ENCODE results near the gene TELO2.

- no peak for TF ChIP-seq EZH2 (IDR thresholded peaks at IDR 0.05; ENCODE audit: borderline replicate concordance, low read depth, low read length, severe bottlenecking)
- no peak for TF ChIP-seq POLR2AphosphoS5 (IDR thresholded peaks at IDR 0.05; ENCODE audit: insufficient read depth, low read depth, low read length)
- TF ChIP-seq, protein P1, sequence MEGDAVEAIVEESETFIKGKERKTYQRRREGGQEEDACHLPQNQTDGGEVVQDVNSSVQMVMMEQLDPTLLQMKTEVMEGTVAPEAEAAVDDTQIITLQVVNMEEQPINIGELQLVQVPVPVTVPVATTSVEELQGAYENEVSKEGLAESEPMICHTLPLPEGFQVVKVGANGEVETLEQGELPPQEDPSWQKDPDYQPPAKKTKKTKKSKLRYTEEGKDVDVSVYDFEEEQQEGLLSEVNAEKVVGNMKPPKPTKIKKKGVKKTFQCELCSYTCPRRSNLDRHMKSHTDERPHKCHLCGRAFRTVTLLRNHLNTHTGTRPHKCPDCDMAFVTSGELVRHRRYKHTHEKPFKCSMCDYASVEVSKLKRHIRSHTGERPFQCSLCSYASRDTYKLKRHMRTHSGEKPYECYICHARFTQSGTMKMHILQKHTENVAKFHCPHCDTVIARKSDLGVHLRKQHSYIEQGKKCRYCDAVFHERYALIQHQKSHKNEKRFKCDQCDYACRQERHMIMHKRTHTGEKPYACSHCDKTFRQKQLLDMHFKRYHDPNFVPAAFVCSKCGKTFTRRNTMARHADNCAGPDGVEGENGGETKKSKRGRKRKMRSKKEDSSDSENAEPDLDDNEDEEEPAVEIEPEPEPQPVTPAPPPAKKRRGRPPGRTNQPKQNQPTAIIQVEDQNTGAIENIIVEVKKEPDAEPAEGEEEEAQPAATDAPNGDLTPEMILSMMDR (IDR thresholded peaks at IDR 0.05; ENCODE audit: extremely low read depth in 1 of 2, insufficient read depth in 1 of 2, low read depth in 1 of 2, low read length in 2 of 2), result no peak
- no peak for TF ChIP-seq POLR2A (IDR thresholded peaks at IDR 0.05; ENCODE audit: low read depth, low read length)
- no peak for TF ChIP-seq MYC (IDR thresholded peaks at IDR 0.05; ENCODE audit: low read depth, low read length)
- TF ChIP-seq MAX (IDR thresholded peaks at IDR 0.05; ENCODE audit: insufficient read depth, insufficient read length), result no peak
- no peak for TF ChIP-seq JUN (IDR thresholded peaks at IDR 0.05; ENCODE audit: borderline replicate concordance, insufficient read depth, insufficient read length, low read depth)
- no peak for TF ChIP-seq FOS (IDR thresholded peaks at IDR 0.05; ENCODE audit: borderline replicate concordance, insufficient read depth, low read length)
Measured at GRCh38 chr16:1458336-1458976, 34.7 kb upstream of the TELO2 start.

All from endothelial cell of umbilical vein (primary cell).